GM18951 (cell line): Measurements from ENCODE around the gene BCAS3.
"Not testable (repeated sequence)": the region's sequence is repeated elsewhere in the genome, so short reads cannot be mapped to it uniquely, and the experiment has no call there.

Source experiments
- POLR2A ChIP-seq: IDR thresholded peaks from 4 replicates; pipeline ENCODE4 v1.6.1; 2011; ENCODE audit warnings: mild to moderate bottlenecking; ENCODE audit not compliant: insufficient read length, insufficient read depth; ENCODE audit errors: extremely low read depth
- in situ Hi-C: fragments of 300-500 bp; cut with MboI; formaldehyde crosslinking; loops from one replicate; pipeline ENCODE4 v1.12.0; 2022; ENCODE audit warnings: low sequenced_read_pairs, mixed read lengths, inconsistent platforms; ENCODE audit not compliant: unreplicated experiment

Gene BCAS3

DNA sequence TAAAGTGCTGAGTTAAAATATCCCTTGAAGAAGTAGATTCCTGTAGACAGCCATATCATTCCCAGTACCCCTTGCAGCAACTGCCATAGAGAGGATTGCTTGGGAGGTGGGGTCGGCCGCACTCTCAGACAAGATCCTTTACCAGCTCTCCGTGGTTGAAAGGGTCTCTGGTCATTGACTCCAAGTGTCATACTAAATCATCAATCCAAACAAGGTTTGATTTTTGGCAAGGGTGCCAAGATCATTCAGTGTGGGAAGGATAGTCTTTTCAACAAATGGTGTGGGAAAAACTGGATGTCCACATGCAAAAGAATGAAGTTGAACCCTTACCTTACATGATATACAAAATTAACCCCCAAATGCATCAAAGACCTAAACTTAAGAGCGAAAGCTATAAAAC is 743.8 kb downstream of the BCAS3 start:
- in situ Hi-C loops, result loop anchor here (25.0 kb wide), 1 partner anchor 416 kb away; no protein-coding TSS in a partner anchor
- TF ChIP-seq POLR2A, result no peak

DNA sequence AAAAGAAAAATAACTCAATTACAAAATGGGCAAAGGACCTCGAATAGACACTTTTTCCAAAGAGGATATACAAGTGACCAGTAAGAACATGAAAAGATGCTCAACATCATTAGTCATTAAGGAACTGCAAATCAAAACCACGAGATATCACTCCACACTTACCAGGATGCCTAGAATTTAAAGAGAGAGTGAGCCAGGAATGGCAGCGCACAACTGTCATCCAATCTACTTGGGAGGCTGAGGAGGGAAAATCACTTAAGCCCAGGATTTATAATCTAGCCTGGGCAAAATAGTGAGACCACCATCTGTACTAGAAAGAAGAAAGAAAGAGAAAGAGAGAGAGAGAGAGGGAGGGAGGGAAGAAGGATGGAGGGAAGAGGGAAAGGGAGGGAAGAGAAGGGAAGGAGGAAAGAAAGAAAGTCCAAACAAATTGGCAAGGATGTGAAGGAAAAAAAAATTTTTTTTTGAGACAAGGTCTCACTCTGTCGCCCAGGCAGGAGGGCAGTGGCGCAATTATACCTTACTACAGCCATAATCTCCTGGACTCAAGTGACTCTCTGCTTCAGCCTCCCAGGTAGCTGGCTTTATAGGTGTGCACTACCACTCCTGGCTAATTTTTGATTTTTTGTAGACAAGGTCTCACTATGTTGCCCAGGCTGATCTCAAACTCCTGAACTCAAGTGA is 744.6 kb downstream of the BCAS3 start:
- in situ Hi-C loops, result loop anchor here (25.0 kb wide), 1 partner anchor 415 kb away; no protein-coding TSS in a partner anchor
- no peak for TF ChIP-seq POLR2A

DNA sequence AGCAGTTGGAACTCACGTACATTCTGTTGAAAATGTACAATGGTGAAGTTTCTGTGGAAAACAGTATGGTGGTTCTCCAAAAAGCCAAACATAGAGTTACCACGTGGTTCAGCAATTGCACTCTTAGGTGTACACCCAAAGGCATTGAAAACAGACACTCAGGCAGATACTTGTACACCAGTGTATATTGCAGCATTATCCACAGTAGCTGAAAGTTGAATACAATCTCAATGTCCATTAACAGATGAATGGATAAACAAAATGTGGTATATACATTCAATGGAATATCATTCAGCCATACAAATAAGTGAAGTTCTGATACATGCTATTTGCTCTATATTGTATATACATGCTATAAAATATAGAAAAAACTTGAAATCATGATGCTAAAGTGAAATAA is 745.2 kb downstream of the BCAS3 start:
- TF ChIP-seq POLR2A, result no peak
- in situ Hi-C loops, result loop anchor here (25.0 kb wide), 1 partner anchor 414 kb away; no protein-coding TSS in a partner anchor

DNA sequence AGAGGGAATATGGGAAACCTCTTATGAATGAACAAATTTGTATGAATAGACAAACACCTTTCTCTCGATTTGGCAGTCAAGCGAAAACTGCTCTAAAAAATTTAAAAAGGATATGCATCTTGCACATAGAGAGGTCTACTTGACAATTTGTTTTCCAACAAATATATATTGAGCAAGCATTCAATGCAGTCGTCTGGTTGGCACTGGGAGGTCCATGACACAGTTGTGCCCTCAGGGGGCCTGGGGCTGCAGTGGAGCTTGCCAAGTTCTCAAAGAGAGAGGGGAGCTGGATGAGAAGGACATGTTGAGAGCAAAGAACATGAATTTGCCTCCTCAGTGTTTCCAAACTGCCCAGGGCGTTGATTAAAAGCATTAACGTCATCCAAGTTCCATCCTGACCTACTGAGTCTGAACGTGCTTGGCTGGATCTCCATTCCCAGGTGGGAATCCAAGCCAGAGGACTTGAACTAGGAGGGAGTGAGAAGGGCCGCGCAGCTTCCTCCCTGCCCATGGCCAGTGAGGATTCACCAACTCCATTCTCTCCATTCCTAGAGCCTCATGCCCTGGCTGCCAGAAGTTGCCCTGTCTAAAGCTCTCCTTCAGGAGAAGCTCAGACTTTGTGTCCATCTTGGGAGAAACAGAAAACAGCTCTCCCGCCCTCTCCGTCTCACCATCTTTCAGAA is 746.5 kb downstream of the BCAS3 start:
- in situ Hi-C loops, result loop anchor here (25.0 kb wide), 1 partner anchor 413 kb away; no protein-coding TSS in a partner anchor
- TF ChIP-seq POLR2A, result no peak

DNA sequence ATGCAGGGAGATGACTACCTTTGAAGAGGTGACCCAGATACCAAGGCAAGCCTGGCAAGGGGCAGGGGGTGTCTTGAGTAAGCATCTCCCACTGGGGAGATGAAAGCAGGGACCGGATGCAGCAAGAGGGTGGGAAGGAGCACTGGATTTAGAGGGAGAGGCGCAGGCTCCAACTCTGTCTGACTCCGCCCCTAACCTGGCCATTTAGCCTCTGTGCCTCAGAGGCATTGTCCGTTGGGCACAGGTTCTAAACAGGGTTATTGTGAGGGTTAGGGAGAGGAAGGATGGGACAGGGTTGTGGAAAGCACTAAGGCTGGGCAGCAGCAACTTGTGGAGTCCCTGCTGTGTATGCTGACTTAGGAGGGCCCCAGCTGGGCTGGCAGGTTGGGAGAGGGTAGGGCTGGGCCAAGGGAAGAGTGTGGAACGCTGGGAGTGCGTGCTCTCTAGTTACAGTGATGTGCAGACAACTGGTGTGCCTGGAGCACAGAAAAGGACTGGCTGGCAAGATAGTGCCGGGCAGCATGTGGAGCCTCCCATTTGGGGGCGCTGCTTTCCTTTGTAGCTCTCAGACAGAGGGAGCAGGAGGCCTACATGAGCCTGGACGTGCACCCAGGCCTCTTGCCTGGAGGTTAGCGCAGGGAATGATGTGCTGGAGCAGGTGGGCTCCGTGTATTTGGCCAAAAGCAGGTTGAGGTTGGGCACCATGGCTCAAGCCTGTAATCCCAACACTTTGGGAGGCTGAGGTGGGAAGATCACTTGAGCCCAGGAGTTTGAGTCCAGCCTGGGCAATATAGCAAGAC is 748.2 kb downstream of the BCAS3 start:
- in situ Hi-C loops, result no loop called here
- no peak for TF ChIP-seq POLR2A

DNA sequence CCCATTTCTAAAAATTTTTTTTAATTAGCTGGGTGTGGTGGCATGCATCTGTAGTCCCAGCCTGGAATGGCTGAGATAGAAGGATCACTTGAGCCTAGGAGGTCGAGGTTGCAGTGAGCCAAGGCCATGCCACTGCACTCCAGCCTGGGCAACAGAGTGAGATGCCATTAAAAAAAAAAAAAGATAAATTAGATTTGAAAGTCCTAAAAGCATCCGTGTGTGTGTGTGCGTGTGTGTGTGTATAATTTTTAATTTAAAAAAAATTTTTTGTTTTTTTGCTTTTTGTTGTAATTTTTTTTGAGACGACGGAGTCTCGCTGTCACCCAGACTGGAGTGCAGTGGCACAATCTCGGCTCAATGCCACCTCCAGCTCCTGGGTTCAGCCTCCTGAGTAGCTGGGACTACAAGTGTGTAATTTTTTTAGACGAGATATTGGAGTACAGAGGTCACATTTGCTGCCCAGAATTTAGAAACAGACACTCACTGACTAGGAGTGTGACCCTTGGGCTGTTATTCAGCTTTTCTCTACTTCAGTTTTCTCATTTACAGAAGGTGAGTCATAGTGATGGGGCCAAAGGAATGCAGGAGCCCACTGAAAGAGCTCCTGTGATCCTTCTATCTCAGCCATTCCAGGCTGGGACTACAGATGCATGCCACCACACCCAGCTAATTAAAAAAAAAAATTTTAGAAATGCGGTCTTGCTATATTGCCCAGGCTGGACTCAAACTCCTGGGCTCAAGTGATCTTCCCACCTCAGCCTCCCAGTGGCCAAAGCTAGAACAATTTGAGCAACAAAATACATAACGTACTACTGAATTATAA is 749.0 kb downstream of the BCAS3 start:
- TF ChIP-seq POLR2A, result no peak
- in situ Hi-C loops, result no loop called here

DNA sequence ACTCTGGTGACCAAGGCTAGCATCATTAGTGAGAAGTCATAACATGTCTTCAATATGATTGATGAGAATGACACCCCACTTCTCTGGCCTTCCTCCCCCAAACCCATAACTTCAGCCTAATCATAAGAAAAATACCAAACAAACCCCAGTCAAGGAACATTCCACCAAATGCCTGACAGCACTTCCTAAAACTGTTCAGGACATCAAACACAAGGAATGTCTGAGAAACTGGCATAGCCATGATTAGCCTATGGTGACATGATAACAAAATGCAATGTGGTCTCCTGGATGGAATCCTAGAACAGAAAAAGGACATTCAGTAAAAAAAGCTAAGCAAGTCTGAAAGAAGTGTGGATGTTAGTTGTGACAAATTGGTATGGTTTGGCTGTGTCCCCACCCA is 749.9 kb downstream of the BCAS3 start:
- TF ChIP-seq POLR2A, result no peak
- in situ Hi-C loops, result no loop called here

DNA sequence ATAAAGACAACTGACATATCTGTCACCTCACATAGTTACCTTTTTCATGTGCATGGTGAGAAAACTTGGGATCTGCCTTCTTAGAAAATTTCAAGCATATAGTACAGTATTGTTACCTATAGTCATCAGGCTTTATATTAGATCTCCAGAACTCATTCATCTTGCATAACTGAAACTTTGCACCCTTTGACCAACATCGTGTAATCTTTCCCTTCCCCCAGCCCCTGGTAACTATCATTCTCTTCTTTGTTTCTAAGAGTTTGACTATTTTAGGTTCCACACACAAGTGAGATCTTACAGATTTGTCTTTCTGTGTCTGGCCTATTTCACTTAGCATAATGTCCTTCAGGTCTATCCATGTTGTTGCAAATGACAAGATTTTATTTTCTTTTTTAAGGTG is 751.6 kb downstream of the BCAS3 start:
- TF ChIP-seq POLR2A, result no peak
- in situ Hi-C loops, result no loop called here

DNA sequence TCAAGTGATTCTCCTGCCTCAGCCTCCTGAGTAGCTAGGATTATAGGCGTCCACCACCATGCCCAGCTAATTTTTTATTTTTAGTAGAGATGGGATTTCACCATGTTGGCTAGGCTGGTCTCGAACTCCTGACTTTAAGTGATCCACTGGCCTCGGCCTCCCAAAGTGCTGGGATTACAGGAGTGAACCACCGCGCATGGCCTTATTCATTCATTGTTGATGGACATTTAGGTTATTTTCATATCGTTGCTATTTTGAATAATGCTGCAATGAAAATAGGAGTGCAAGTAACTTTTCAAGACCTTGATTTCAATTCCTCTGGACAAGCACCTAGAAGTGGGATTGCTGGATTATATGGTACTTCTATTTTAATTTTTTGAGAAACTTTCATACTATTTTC is 752.2 kb downstream of the BCAS3 start:
- in situ Hi-C loops, result not testable (repeated sequence)

DNA sequence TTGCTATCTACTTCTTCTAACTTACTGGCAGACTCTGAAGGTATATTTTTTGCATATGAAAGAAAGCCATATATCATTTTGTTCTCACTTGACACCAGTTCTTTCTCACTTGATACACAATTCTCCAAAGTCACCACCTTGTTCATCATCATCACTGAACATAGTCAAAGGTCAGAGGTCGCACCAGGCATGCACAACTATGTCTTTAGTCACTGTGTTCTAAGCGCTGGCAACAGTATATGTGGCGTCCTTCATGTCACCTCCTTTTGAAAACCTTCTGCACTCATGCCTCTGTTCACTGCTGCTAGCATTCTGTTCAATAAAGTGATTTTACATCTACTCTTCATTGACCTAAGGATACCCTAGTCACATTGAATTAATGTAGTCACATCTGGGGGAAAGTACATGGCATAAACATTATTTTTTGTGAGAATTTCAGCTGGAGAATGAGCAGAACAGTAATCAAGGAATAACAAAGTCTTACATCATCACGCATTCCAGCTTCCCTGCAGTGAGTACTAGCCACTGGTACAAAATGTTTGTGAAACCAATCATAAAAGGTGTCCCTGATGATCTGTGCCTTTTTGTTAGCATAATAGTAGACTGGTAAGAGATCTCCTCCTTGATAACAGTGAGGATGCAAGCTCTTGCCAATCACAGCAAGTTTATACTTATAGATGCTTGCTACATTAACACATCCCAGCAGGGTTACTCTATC is 754.1 kb downstream of the BCAS3 start:
- in situ Hi-C loops, result no loop called here
- no peak for TF ChIP-seq POLR2A

DNA sequence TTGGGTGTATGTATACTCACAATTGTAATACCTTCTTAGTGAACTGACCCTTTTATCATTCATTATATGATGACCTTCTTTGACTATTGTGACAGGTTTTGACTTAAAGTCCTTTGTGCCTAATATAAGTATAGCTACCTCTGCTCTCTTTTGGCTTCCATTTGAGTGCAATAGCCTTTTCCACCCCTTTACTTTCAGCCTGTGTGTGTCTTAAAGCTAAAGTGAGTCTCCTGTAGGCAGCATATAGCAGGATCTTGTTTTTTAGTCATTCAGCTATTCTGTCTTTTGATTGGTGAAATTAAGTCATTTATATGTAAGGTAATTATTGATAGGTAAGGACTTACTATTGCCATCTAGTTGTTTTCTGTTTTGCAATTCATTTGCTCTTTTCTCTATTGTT is 758.6 kb downstream of the BCAS3 start:
- no peak for TF ChIP-seq POLR2A
- in situ Hi-C loops, result no loop called here

DNA sequence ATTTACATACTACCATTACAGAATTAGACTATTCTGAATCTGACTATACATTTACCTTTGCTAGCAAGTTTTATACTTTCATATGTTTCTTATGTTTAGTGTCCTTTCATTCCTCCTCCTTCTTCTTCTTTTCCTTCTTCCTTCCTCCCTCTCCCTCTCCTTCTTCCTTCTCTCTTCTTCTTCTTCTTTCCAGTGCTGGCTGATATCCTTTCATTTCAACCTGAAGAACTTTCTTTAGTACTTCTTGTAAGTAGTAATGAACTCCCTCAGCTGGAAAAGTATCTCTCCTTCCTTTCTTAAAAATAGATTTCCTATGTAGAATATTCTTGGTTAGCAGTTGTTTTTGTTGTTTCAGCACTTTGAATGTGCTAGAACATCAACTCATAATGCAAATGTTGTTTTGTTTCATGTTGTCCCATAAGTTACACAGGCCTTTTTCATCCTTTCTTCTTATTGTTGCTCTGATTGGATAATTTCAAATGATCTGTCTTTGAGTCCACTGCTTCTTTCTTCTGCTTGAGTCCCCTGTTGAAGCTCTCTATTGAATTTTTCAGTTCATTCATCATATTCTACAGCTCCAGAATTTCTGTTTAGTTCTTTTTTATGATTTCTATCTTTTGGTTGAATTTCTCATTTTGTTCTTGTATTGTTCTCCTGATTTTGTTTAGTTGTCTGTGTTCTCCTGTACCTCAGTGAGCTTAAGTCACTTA is 759.5 kb downstream of the BCAS3 start:
- in situ Hi-C loops, result no loop called here
- no peak for TF ChIP-seq POLR2A

DNA sequence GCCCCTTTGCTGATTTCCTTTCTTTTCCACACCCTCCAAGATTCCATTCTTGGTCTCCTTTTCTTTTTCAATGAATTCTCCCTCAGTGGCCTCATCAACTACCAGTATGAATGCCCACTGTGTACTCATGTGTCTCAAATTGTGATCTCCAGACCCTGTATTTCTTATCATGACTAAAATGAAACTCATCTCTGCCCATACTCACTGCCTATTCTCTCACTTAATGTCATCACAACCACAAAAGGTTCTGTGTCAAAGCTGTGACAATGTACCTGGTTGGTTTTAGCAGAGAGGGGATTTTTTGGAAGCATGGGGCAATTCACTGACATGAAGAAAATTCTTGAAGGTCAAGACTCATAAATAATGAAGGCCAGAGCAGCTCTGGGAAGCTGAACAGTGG is 763.0 kb downstream of the BCAS3 start:
- no peak for TF ChIP-seq POLR2A
- in situ Hi-C loops, result no loop called here

DNA sequence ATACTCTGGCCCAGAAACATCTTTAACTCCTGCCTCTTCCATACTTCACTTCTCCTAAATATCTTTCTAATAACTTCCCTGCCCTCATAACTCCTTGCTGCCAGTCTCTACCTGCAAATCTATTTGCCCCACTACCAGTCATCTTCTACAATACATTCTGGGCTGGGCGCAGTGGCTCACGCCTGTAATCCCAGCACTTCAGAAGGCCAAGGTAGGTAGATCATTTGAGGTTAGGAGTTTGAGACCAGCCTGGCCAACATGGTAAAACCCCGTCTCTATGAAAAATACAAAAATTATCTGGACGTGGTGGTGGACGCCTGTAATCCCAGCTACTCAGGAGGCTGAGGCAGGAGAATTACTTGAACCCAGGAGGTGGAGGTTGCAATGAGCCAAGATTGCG is 763.9 kb downstream of the BCAS3 start:
- in situ Hi-C loops, result not testable (repeated sequence)
